ENCODE results near the gene GPRC5C. TPM values are rescaled to one million over a fixed set of nuclear protein-coding genes. Genes with fewer than 3 reads are reported as not detected.

The GPRC5C gene
- 48.3 and 61.7 TPM in 2 replicates for total RNA-seq

- DNase-seq (ENCODE audit: low read depth), result no peak
- TF ChIP-seq CTCF (conservative IDR thresholded peaks at IDR 0.05; ENCODE audit: low read depth, low read length), result no peak
- peak within 1 kb of the TSS; percentile 98 for H3K4me3 ChIP-seq (ENCODE audit: low read depth, low read length)
These were observed at the start of gene GPRC5C for GRCh38 chr17:74431568-74432423. Gene GPRC5C (plus strand): TSS chr17:74432088. CDS start chr17:74439777, 7,689 bp downstream.

- DNase-seq (ENCODE audit: low read depth), result no peak
- no peak for TF ChIP-seq CTCF (conservative IDR thresholded peaks at IDR 0.05; ENCODE audit: low read depth, low read length)
- no peak overlapping the region for H3K4me3 ChIP-seq (ENCODE audit: low read depth, low read length)
These were observed 48.7 kb upstream of the GPRC5C start for GRCh38 chr17:74383141-74383540.

- no peak for TF ChIP-seq CTCF (conservative IDR thresholded peaks at IDR 0.05; ENCODE audit: low read depth, low read length)
- H3K4me3 ChIP-seq (ENCODE audit: low read depth, low read length), result no peak overlapping the region
- no peak for DNase-seq (ENCODE audit: low read depth)
These were observed 46.7 kb upstream of the GPRC5C start for GRCh38 chr17:74385201-74385600.

- DNase-seq (ENCODE audit: low read depth), result peak; percentile 45
- H3K4me3 ChIP-seq (ENCODE audit: low read depth, low read length), result no peak overlapping the region
- TF ChIP-seq CTCF (conservative IDR thresholded peaks at IDR 0.05; ENCODE audit: low read depth, low read length), result no peak
These were observed 45.5 kb upstream of the GPRC5C start for GRCh38 chr17:74386386-74386785.

GRCh38 chr17:74387365-74388218 is 44.3 kb upstream of the GPRC5C start:
- no peak for TF ChIP-seq CTCF (conservative IDR thresholded peaks at IDR 0.05; ENCODE audit: low read depth, low read length)

GRCh38 chr17:74389084-74389753 is 42.7 kb upstream of the GPRC5C start:
- DNase-seq (ENCODE audit: low read depth), result no peak

More at GRCh38 chr17:74387365-74388218, 44.3 kb upstream of the GPRC5C start:
- H3K4me3 ChIP-seq (ENCODE audit: low read depth, low read length), result no peak overlapping the region
- DNase-seq (ENCODE audit: low read depth), result no peak

More at GRCh38 chr17:74389084-74389753, 42.7 kb upstream of the GPRC5C start:
- H3K4me3 ChIP-seq (ENCODE audit: low read depth, low read length), result no peak overlapping the region
- no peak for TF ChIP-seq CTCF (conservative IDR thresholded peaks at IDR 0.05; ENCODE audit: low read depth, low read length)

All from epithelial cell of proximal tubule (primary cell).